Activated CD4-positive, alpha-beta T cell treated with anti-CD3 and anti-CD28 coated beads for 36 hours (primary cell): Measurements from ENCODE around the gene ALDH7A1. TPM values are rescaled to one million over a fixed set of nuclear protein-coding genes. Genes with fewer than 3 reads are reported as not detected.
A peak's percentile ranks its signal among the peaks of the same experiment; 100 is the strongest.
"Not testable (repeated sequence)": the region's sequence is repeated elsewhere in the genome, so short reads cannot be mapped to it uniquely, and the experiment has no call there.

ENCODE experiments used
- ATAC-seq: fragments of 200-7000 bp; cut with Tn5 transposase; one replicate; pipeline ENCODE4 v1.10.0; 2021; ENCODE audit warnings: mild to moderate bottlenecking, moderate library complexity
- CTCF ChIA-PET: fragments of 350-600 bp; sonication (Branson Sonifier 250); formaldehyde crosslinking; loops from one replicate; lab custom pipeline; 2021; ENCODE audit warnings: antibody characterized with exemption; lab: Charles Lee
- POLR2A ChIA-PET: fragments of 350-600 bp; sonication (Branson Sonifier 250); formaldehyde crosslinking; loops from one replicate; lab custom pipeline; 2021; ENCODE audit warnings: antibody characterized with exemption, inconsistent platforms; lab: Charles Lee
- DNase-seq: peaks from one replicate; pipeline ENCODE4 v3.0.0-alpha.2; 2020
- H3K27ac Mint-ChIP-seq: one replicate; pipeline ENCODE4 v1.8.0; 2021; ENCODE audit warnings: mixed read lengths
- H3K27me3 Mint-ChIP-seq: one replicate; pipeline ENCODE4 v1.8.0; 2021; ENCODE audit warnings: mixed read lengths
- H3K36me3 Mint-ChIP-seq: one replicate; pipeline ENCODE4 v1.8.0; 2021; ENCODE audit warnings: low read depth, mixed read lengths
- H3K4me1 Mint-ChIP-seq: one replicate; pipeline ENCODE4 v1.8.0; 2021; ENCODE audit warnings: mixed read lengths
- H3K4me3 Mint-ChIP-seq: one replicate; pipeline ENCODE4 v1.8.0; 2021; ENCODE audit warnings: mild to moderate bottlenecking, moderate library complexity, mixed read lengths
- H3K9me3 Mint-ChIP-seq: one replicate; pipeline ENCODE4 v1.8.0; 2021; ENCODE audit warnings: low read depth, mixed read lengths
- intact Hi-C, 2 experiments: fragments of 100-400 bp; cut with DNase I in 1 of 2; cut with micrococcal nuclease in 1 of 2; formaldehyde crosslinking; loops; one replicate each; pipeline versions ENCODE4 v1.14.2 to v1.15.1; 2022 to 2024; cut with DNase I, micrococcal nuclease
- total RNA-seq, 2 experiments: library from RNA; stranded (reverse); gene quantifications; one replicate each; pipeline ENCODE4 v1.2.3, GENCODE V29; 2021

ALDH7A1 gene
- total RNA-seq, 2 experiments from 2014 or later = 13.2 to 15.4 TPM

GRCh38 chr5:126613941-126614592 is 19.0 kb upstream of the ALDH7A1 start:
- POLR2A ChIA-PET = interaction anchor here (0.6 kb wide), 1 partner anchor 117 kb away, joined by 3 read pairs; no protein-coding TSS in a partner anchor
- intact Hi-C loops = no loop called here
- no peak for DNase-seq
- Mint-ChIP-seq H3K9me3 (no peaks in the 10 kb centered on the region), H3K36me3 (peaks cover 25% of the 10 kb centered on the region), H3K27ac (no peak overlapping the region), H3K4me1 (peaks cover 28% of the 10 kb centered on the region), H3K4me3 (no peak overlapping the region), H3K27me3 (no peaks in the 10 kb centered on the region)
- no peak for ATAC-seq
- CTCF ChIA-PET = no interaction called here

- ChIA-PET POLR2A (interaction anchor here (0.5 to 0.7 kb wide), 2 partner anchors 17 to 916 kb away, joined by 3 read pairs; no protein-coding TSS in a partner anchor), CTCF (interaction anchor here (0.9 to 2.9 kb wide), 2 partner anchors 10 to 56 kb away, joined by 3 to 11 read pairs; partner anchors contain the start of gene PHAX)
- H3K27me3 Mint-ChIP-seq = no peaks in the 10 kb centered on the region
- H3K36me3 Mint-ChIP-seq = peaks cover 36% of the 10 kb centered on the region
- intact Hi-C loops = no loop called here
- H3K4me3 Mint-ChIP-seq = no peak overlapping the region
- peaks cover 48% of the 10 kb centered on the region for H3K4me1 Mint-ChIP-seq
- DNase-seq (no peak), ATAC-seq (no peak)
- H3K9me3 Mint-ChIP-seq = no peaks in the 10 kb centered on the region
- no peak overlapping the region for H3K27ac Mint-ChIP-seq
Measured at GRCh38 chr5:126610616-126611015, 15.6 kb upstream of the ALDH7A1 start.

- DNase-seq (no peak), ATAC-seq (no peak)
- Mint-ChIP-seq H3K9me3 (no peaks in the 10 kb centered on the region), H3K4me3 (no peak overlapping the region), H3K27me3 (no peaks in the 10 kb centered on the region), H3K36me3 (peaks cover 40% of the 10 kb centered on the region), H3K4me1 (peaks cover 49% of the 10 kb centered on the region), H3K27ac (peak overlapping the region; percentile 61)
- intact Hi-C loops = no loop called here
- POLR2A ChIA-PET = interaction anchor here (0.5 kb wide), 1 partner anchor 17 kb away, joined by 3 read pairs; no protein-coding TSS in a partner anchor
- CTCF ChIA-PET = interaction anchor here (2.9 kb wide), 1 partner anchor 9 kb away, joined by 11 read pairs; the partner anchor contains the start of gene PHAX
Measured at GRCh38 chr5:126610160-126610559, 15.1 kb upstream of the ALDH7A1 start.

GRCh38 chr5:126605525-126605924 is 10.5 kb upstream of the ALDH7A1 start:
- ChIA-PET CTCF (interaction anchor here (0.6 to 1.2 kb wide), 3 partner anchors 60 to 867 kb away, joined by 3 to 4 read pairs (median 3); no protein-coding TSS in a partner anchor), POLR2A (no interaction called here)
- H3K4me3 Mint-ChIP-seq = peak overlapping the region; percentile 54
- peaks cover 50% of the 10 kb centered on the region for H3K36me3 Mint-ChIP-seq
- ATAC-seq (no peak), DNase-seq (no peak)
- intact Hi-C loops = no loop called here
- H3K9me3 Mint-ChIP-seq = no peaks in the 10 kb centered on the region
- no peak overlapping the region for H3K27ac Mint-ChIP-seq
- peaks cover 60% of the 10 kb centered on the region for H3K4me1 Mint-ChIP-seq
- no peaks in the 10 kb centered on the region for H3K27me3 Mint-ChIP-seq

- no peaks in the 10 kb centered on the region for H3K27me3 Mint-ChIP-seq
- ChIA-PET CTCF (interaction anchor here (1.7 kb wide), 1 partner anchor 9 kb away, joined by 5 read pairs; the partner anchor contains the start of gene ALDH7A1), POLR2A (interaction anchor here (1.1 kb wide), 1 partner anchor 472 kb away, joined by 9 read pairs; no protein-coding TSS in a partner anchor)
- intact Hi-C loops = loop anchor here in 1 of 2 experiments (5.0 kb wide), 1 partner anchor 266 kb away; no protein-coding TSS in a partner anchor
- DNase-seq (no peak), ATAC-seq (no peak)
- H3K4me3 Mint-ChIP-seq = no peak overlapping the region
- H3K9me3 Mint-ChIP-seq = no peaks in the 10 kb centered on the region
- peak overlapping the region; percentile 22 for H3K27ac Mint-ChIP-seq
- peaks cover 41% of the 10 kb centered on the region for H3K36me3 Mint-ChIP-seq
- peaks cover 56% of the 10 kb centered on the region for H3K4me1 Mint-ChIP-seq
Measured at GRCh38 chr5:126603402-126603991, 8.5 kb upstream of the ALDH7A1 start.

DNA sequence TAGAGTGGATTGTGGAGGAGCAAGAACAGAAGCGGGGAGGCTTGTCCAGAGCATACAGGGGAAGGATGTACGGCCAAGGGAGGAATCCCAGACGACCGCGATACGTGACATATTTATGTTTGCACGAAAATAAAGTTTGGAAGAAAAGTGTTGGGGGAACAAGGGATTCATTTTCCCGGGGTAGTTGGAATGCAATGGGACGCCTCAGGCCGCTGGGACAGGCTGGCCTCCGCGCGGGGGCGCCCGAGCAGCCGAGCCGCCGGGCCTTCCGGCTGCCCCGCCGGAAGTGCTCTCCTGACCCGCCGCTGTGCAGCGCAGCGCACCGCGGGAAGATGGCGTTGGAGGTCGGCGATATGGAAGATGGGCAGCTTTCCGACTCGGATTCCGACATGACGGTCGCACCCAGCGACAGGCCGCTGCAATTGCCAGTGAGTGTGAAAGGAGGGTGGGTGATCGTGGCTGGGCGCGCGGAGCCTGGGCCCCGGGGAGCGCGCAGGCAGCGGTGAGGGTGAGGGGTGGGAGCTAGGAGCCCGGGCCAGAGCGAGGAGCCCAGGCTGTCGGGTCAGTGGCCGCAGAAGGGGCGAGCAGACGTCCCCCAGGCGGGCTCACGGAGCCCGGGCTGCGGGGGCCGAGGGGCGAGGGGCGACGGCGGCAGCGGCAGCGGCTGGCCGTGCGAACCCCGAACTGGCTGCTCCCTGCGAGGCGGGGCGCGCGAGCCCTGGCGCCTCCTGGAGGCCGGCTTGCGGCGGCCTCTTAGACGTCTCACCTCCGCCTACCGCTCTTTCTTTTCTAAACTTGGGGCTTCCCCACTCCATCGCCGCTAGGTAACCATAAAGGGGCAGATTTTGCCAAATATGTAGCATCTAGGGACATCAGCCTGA is 5.9 kb upstream of the ALDH7A1 start, which contains the start of gene PHAX:
PHAX (plus strand) TSS at position 317 of the 881 bp plus-strand sequence; CDS start at position 333, 16 bp downstream.
- no peaks in the 10 kb centered on the region for H3K9me3 Mint-ChIP-seq
- intact Hi-C loops = loop anchor here (1.0 to 5.0 kb wide), 9 partner anchors 152 to 1482 kb away; partner anchors contain the start of genes C5orf63 (in 1 of the 2), GRAMD2B (in 1 of the 2), MARCHF3 (in 1 of the 2) and SLC12A2 (in 1 of the 2)
- peak; percentile 94 for ATAC-seq
- ChIA-PET POLR2A (no interaction called here), CTCF (interaction anchor here (0.5 to 3.0 kb wide), 20 partner anchors 8 to 1696 kb away, joined by 3 to 11 read pairs (median 4); partner anchors contain the start of gene MARCHF3)
- peak within 1 kb of the TSS; percentile 97 for H3K4me3 Mint-ChIP-seq
- peaks cover 38% of the 10 kb centered on the region for H3K4me1 Mint-ChIP-seq
- H3K27ac Mint-ChIP-seq = peak within 1 kb of the TSS; percentile 99
- DNase-seq = peak; percentile 87
- peaks cover 24% of the 10 kb centered on the region for H3K36me3 Mint-ChIP-seq
- H3K27me3 Mint-ChIP-seq = no peaks in the 10 kb centered on the region

GRCh38 chr5:126599971-126600630 is 5.1 kb upstream of the ALDH7A1 start:
- ATAC-seq, DNase-seq, H3K9me3 Mint-ChIP-seq, H3K27me3 Mint-ChIP-seq, POLR2A ChIA-PET: not testable (repeated sequence)
- Mint-ChIP-seq H3K36me3 (peaks cover 17% of the 10 kb centered on the region), H3K4me1 (peaks cover 34% of the 10 kb centered on the region), H3K27ac (peak overlapping the region; percentile 99), H3K4me3 (peak overlapping the region; percentile 97)
- intact Hi-C loops = loop anchor here (1.0 to 5.0 kb wide), 8 partner anchors 151 to 1483 kb away; partner anchors contain the start of genes C5orf63 (in 1 of the 2), GRAMD2B (in 1 of the 2), MARCHF3 (in 1 of the 2) and SLC12A2 (in 1 of the 2)
- CTCF ChIA-PET = interaction anchor here (0.7 to 3.0 kb wide), 12 partner anchors 10 to 726 kb away, joined by 3 to 11 read pairs (median 4); no protein-coding TSS in a partner anchor

- peaks cover 16% of the 10 kb centered on the region for H3K36me3 Mint-ChIP-seq
- no peak for ATAC-seq
- H3K4me3 Mint-ChIP-seq = no peak overlapping the region
- ChIA-PET CTCF (interaction anchor here (0.6 to 3.0 kb wide), 4 partner anchors 10 to 250 kb away, joined by 3 to 11 read pairs (median 4); no protein-coding TSS in a partner anchor), POLR2A (no interaction called here)
- H3K4me1 Mint-ChIP-seq = peaks cover 31% of the 10 kb centered on the region
- intact Hi-C loops = no loop called here
- H3K27me3 Mint-ChIP-seq = peaks cover 3% of the 10 kb centered on the region
- DNase-seq = no peak
- no peaks in the 10 kb centered on the region for H3K9me3 Mint-ChIP-seq
- H3K27ac Mint-ChIP-seq = no peak overlapping the region
Measured at GRCh38 chr5:126599499-126599898, 4.5 kb upstream of the ALDH7A1 start.

DNA sequence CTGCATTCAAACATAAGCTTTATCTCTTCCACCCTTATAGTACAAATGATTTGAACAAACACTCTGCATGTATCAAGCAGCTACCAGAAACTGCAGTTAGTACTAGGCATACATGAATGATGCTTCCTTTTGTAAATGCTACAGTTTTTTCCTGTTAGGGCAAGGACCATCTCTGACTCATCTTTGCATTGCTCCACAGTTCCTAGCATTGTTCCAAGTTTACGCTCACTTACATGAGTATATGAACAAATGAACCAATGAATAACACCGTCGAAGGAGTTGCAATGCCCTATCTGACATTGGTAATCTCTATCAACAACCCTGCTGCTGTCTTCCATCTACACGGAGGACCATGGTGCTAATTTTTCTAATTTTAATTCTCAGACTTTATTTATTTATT is 2.1 kb upstream of the ALDH7A1 start:
- no peak for DNase-seq
- H3K27ac Mint-ChIP-seq = no peak overlapping the region
- peaks cover 7% of the 10 kb centered on the region for H3K27me3 Mint-ChIP-seq
- POLR2A ChIA-PET = no interaction called here
- no peaks in the 10 kb centered on the region for H3K9me3 Mint-ChIP-seq
- H3K4me3 Mint-ChIP-seq = no peak overlapping the region
- no peak for ATAC-seq
- CTCF ChIA-PET = interaction anchor here (0.6 kb wide), 1 partner anchor 134 kb away, joined by 3 read pairs; no protein-coding TSS in a partner anchor
- H3K36me3 Mint-ChIP-seq = peaks cover 3% of the 10 kb centered on the region
- intact Hi-C loops = no loop called here
- H3K4me1 Mint-ChIP-seq = peaks cover 23% of the 10 kb centered on the region
